ENCODE results near the gene MYO18B.

The MYO18B gene

DNA sequence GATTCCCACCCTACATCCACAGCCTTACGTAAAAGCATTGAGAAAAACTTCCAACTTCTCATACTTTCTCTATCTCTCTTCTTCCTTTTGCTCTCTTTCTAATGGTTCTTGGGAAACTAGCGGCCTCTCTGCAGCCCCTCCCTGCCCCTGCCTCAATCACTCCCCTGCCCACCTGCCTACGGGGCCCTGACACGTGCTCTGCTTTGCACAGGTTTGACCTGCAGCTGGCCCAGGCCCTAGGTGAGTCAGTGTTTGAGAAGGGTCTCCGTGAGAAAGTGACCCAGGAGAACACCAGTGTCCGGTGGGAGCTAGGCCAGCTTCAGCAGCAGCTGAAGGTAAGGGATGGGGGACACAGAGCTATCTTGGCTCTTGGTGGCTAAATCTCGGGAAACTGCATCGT, 160.4 kb downstream of the MYO18B start:
- no peak for TF ChIP-seq POLR2AphosphoS5 (IDR thresholded peaks at IDR 0.05; ENCODE audit: low read depth, low read length)
- no peak for TF ChIP-seq REST (IDR thresholded peaks at IDR 0.05; ENCODE audit: insufficient read depth in 1 of 2, low read depth in 2 of 2, low read length in 2 of 2)
- no peak for TF ChIP-seq TAF1 (IDR thresholded peaks at IDR 0.05; ENCODE audit: borderline replicate concordance, insufficient read depth, low read length)
- no peak for TF ChIP-seq FOXP2 (optimal IDR thresholded peaks at IDR 0.05; ENCODE audit: borderline replicate concordance, extremely low read depth, extremely low read length, insufficient read depth)
- TF ChIP-seq SIN3A (IDR thresholded peaks at IDR 0.05; ENCODE audit: borderline replicate concordance, insufficient read depth, low read length): no peak

- TF ChIP-seq SIN3A (IDR thresholded peaks at IDR 0.05; ENCODE audit: borderline replicate concordance, insufficient read depth, low read length): no peak
- TF ChIP-seq FOXP2 (optimal IDR thresholded peaks at IDR 0.05; ENCODE audit: borderline replicate concordance, extremely low read depth, extremely low read length, insufficient read depth): no peak
- no peak for TF ChIP-seq REST (IDR thresholded peaks at IDR 0.05; ENCODE audit: insufficient read depth in 1 of 2, low read depth in 2 of 2, low read length in 2 of 2)
- no peak for TF ChIP-seq POLR2AphosphoS5 (IDR thresholded peaks at IDR 0.05; ENCODE audit: low read depth, low read length)
- TF ChIP-seq TAF1 (IDR thresholded peaks at IDR 0.05; ENCODE audit: borderline replicate concordance, insufficient read depth, low read length): no peak
Measured at GRCh38 chr22:25903294-25903693, 161.3 kb downstream of the MYO18B start.

DNA sequence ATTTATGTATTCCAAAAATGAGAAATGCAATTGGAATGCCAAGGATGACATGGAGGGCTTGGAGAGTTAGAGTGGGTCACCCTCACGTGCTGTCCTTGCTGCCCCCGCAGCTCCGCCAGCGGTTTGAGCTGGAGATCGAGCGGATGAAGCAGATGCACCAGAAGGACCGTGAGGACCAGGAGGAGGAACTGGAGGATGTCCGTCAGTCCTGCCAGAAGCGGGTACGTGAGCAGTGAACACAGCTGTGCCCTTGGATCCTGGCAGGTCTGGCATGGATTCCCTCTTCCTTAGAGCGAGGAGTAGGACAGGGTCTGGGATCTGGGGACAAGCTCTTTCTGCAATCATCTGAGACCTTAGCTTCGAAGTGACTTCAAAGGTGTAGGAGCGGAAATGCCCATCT, 166.2 kb downstream of the MYO18B start:
- TF ChIP-seq FOXP2 (optimal IDR thresholded peaks at IDR 0.05; ENCODE audit: borderline replicate concordance, extremely low read depth, extremely low read length, insufficient read depth) (no peak), REST (IDR thresholded peaks at IDR 0.05; ENCODE audit: insufficient read depth in 1 of 2, low read depth in 2 of 2, low read length in 2 of 2) (no peak), TAF1 (IDR thresholded peaks at IDR 0.05; ENCODE audit: borderline replicate concordance, insufficient read depth, low read length) (no peak), SIN3A (IDR thresholded peaks at IDR 0.05; ENCODE audit: borderline replicate concordance, insufficient read depth, low read length) (no peak), POLR2AphosphoS5 (IDR thresholded peaks at IDR 0.05; ENCODE audit: low read depth, low read length) (no peak)

DNA sequence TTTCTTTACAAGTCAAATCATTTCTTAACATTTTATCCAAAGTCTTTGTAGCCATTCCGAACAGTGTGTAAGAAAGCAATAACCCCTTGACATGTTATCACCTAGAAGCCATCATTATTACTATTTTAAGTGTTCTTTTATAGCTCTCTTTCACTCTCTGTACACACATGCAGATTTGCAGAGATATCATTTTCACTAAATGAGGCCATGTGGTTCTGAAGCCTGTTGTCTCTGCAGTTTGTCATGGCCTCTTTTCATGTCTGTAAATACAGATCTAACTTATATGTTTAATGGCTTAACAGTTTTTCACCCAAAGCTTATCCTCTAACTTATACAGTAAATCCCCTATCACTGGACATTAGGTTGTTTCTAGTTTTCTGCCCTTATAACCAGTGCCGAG, 166.8 kb downstream of the MYO18B start:
- TF ChIP-seq SIN3A (IDR thresholded peaks at IDR 0.05; ENCODE audit: borderline replicate concordance, insufficient read depth, low read length) (no peak), TAF1 (IDR thresholded peaks at IDR 0.05; ENCODE audit: borderline replicate concordance, insufficient read depth, low read length) (no peak)

DNA sequence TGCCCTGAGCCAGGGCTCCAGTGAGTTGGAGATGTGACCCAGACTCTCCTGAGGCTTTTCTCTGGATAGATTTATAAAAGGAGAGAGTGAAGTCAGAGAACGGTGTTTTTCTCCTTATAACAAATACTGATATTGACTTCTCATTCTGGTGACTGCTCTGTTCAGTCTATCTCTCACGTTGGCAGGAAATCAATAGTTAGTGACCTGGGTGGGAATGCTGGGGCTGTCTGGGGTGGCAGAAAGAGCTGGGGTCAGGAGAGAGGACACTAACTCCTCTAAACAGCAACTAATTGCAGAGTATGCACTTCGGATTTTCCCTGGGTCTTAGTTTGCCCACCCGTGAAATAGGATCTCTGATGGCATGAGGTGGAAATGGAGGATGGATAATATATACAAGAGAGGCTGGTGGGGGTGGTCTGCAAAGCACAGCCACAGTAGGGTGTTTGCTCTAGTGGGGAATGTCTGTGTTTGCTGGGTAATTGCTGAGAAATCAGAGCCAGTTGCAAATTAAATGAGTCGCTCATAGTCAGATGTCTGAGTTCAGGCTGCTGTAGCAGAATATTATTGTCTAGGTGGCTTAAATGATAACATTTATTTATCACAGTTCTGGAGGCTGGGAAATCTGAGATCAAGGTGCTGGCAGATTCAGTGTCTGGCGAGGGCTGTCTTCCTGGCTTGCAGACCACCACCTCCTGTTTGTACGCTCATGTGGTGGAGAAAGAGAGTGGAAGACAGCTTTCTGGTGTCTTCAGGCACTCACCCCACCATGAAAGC, 167.8 kb downstream of the MYO18B start:
- TF ChIP-seq FOXP2 (optimal IDR thresholded peaks at IDR 0.05; ENCODE audit: borderline replicate concordance, extremely low read depth, extremely low read length, insufficient read depth) (no peak), REST (IDR thresholded peaks at IDR 0.05; ENCODE audit: insufficient read depth in 1 of 2, low read depth in 2 of 2, low read length in 2 of 2) (no peak), POLR2AphosphoS5 (IDR thresholded peaks at IDR 0.05; ENCODE audit: low read depth, low read length) (no peak), TAF1 (IDR thresholded peaks at IDR 0.05; ENCODE audit: borderline replicate concordance, insufficient read depth, low read length) (no peak), SIN3A (IDR thresholded peaks at IDR 0.05; ENCODE audit: borderline replicate concordance, insufficient read depth, low read length) (no peak)

Data from PFSK-1 (cell line).